HEK293 (cell line): ENCODE data around the gene OR2M4.

Source experiments
- TCF7L2 ChIP-seq: IDR thresholded peaks from 2 replicates; pipeline ENCODE4 v1.6.1; 2011; ENCODE audit warnings: low read depth, mild to moderate bottlenecking, inconsistent platforms, low read length, moderate library complexity, borderline replicate concordance
- ZBTB1 ChIP-seq: fragments of 450-650 bp; formaldehyde crosslinking; IDR thresholded peaks from 2 replicates; pipeline ENCODE4 v1.5.1; 2016; ENCODE audit warnings: missing biosample characterization, missing genetic modification characterization
- ZBTB20 ChIP-seq: fragments of 450-650 bp; formaldehyde crosslinking; IDR thresholded peaks from 2 replicates; pipeline ENCODE4 v1.5.1; 2016; ENCODE audit warnings: missing biosample characterization, missing genetic modification characterization
- ZBTB21 ChIP-seq: fragments of 450-650 bp; formaldehyde crosslinking; IDR thresholded peaks from 2 replicates; pipeline ENCODE4 v1.5.1; 2017; ENCODE audit warnings: missing biosample characterization, missing genetic modification characterization
- ZNF146 ChIP-seq: fragments of 450-650 bp; formaldehyde crosslinking; IDR thresholded peaks from 2 replicates; pipeline ENCODE4 v1.5.1; 2016; ENCODE audit warnings: missing biosample characterization, missing genetic modification characterization
- ZNF274 ChIP-seq, 2 experiments: fragments of 200-500 bp in 1 of 2; fragments of 450-650 bp in 1 of 2; sonication (Bioruptor generic) in 1 of 2; formaldehyde crosslinking in 1 of 2; IDR thresholded peaks; 2 replicates each; pipeline versions ENCODE4 v1.5.1 to v1.6.1; 2014 to 2016; ENCODE audit warnings: borderline replicate concordance in 1 of 2, inconsistent platforms in 1 of 2, low read length in 1 of 2, missing biosample characterization in 1 of 2, missing genetic modification characterization in 1 of 2
- ZNF501 ChIP-seq: fragments of 450-650 bp; formaldehyde crosslinking; IDR thresholded peaks from 2 replicates; pipeline ENCODE4 v1.5.1; 2016; ENCODE audit warnings: missing biosample characterization, missing genetic modification characterization
- ZNF544 ChIP-seq: fragments of 450-650 bp; formaldehyde crosslinking; IDR thresholded peaks from 2 replicates; pipeline ENCODE4 v1.5.0; 2017; ENCODE audit warnings: missing biosample characterization, missing genetic modification characterization
- ZNF558 ChIP-seq: fragments of 450-650 bp; formaldehyde crosslinking; IDR thresholded peaks from 2 replicates; pipeline ENCODE4 v1.5.1; 2016; ENCODE audit warnings: missing biosample characterization, missing genetic modification characterization
- ZNF791 ChIP-seq: fragments of 450-650 bp; formaldehyde crosslinking; IDR thresholded peaks from 2 replicates; pipeline ENCODE4 v1.5.1; 2016; ENCODE audit warnings: missing biosample characterization, missing genetic modification characterization
- TF ChIP-seq, protein P1 (sequence below): IDR thresholded peaks from 2 replicates; pipeline ENCODE4 v1.6.1; 2011; ENCODE audit warnings: mild to moderate bottlenecking, low read depth, low read length, borderline replicate concordance
- TF ChIP-seq, protein P2 (sequence below): fragments of 450-650 bp; formaldehyde crosslinking; IDR thresholded peaks from 2 replicates; pipeline ENCODE4 v1.5.1; 2016; ENCODE audit warnings: missing biosample characterization, missing genetic modification characterization
- TF ChIP-seq, protein P3 (sequence below): fragments of 450-650 bp; formaldehyde crosslinking; IDR thresholded peaks from 2 replicates; pipeline ENCODE4 v1.5.1; 2016; ENCODE audit warnings: missing biosample characterization, missing genetic modification characterization
- TF ChIP-seq, protein P4 (sequence below): fragments of 450-650 bp; formaldehyde crosslinking; IDR thresholded peaks from 2 replicates; pipeline ENCODE4 v1.5.1; 2016; ENCODE audit warnings: missing biosample characterization, missing genetic modification characterization

DNA sequence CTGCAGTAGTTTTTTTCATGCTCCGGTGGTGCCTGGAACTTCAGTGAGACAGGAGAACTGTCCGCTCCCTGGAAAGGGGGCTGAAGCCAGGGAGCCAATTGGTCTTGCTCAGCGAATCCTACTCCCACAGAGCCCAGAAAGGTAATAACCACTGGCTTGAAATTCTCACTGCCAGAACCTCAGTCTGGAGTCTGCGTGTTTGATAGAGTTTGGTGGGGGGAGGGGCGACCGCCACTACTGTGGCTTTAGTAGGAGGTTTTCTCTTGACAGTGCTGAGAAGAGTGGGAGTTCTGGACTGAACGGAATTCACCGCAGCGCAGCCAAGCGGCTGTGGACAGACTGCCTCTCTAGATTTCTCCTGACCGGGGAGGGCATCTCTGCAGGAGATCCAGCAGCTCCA, 42.2 kb upstream of the OR2M4 start:
- TF ChIP-seq, protein P1, sequence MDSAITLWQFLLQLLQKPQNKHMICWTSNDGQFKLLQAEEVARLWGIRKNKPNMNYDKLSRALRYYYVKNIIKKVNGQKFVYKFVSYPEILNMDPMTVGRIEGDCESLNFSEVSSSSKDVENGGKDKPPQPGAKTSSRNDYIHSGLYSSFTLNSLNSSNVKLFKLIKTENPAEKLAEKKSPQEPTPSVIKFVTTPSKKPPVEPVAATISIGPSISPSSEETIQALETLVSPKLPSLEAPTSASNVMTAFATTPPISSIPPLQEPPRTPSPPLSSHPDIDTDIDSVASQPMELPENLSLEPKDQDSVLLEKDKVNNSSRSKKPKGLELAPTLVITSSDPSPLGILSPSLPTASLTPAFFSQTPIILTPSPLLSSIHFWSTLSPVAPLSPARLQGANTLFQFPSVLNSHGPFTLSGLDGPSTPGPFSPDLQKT = no peak
- TF ChIP-seq, protein P2, sequence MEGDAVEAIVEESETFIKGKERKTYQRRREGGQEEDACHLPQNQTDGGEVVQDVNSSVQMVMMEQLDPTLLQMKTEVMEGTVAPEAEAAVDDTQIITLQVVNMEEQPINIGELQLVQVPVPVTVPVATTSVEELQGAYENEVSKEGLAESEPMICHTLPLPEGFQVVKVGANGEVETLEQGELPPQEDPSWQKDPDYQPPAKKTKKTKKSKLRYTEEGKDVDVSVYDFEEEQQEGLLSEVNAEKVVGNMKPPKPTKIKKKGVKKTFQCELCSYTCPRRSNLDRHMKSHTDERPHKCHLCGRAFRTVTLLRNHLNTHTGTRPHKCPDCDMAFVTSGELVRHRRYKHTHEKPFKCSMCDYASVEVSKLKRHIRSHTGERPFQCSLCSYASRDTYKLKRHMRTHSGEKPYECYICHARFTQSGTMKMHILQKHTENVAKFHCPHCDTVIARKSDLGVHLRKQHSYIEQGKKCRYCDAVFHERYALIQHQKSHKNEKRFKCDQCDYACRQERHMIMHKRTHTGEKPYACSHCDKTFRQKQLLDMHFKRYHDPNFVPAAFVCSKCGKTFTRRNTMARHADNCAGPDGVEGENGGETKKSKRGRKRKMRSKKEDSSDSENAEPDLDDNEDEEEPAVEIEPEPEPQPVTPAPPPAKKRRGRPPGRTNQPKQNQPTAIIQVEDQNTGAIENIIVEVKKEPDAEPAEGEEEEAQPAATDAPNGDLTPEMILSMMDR (tag by site-specific recombination) = no peak
- TF ChIP-seq ZNF544 = no peak
- TF ChIP-seq ZBTB1 (tag by site-specific recombination) = no peak
- no peak for TF ChIP-seq ZNF501 (tag by site-specific recombination)
- no peak for TF ChIP-seq ZNF558 (tag by site-specific recombination)
- TF ChIP-seq ZNF791 = no peak
- TF ChIP-seq ZBTB20 (tag by site-specific recombination) = no peak
- TF ChIP-seq, protein P3, sequence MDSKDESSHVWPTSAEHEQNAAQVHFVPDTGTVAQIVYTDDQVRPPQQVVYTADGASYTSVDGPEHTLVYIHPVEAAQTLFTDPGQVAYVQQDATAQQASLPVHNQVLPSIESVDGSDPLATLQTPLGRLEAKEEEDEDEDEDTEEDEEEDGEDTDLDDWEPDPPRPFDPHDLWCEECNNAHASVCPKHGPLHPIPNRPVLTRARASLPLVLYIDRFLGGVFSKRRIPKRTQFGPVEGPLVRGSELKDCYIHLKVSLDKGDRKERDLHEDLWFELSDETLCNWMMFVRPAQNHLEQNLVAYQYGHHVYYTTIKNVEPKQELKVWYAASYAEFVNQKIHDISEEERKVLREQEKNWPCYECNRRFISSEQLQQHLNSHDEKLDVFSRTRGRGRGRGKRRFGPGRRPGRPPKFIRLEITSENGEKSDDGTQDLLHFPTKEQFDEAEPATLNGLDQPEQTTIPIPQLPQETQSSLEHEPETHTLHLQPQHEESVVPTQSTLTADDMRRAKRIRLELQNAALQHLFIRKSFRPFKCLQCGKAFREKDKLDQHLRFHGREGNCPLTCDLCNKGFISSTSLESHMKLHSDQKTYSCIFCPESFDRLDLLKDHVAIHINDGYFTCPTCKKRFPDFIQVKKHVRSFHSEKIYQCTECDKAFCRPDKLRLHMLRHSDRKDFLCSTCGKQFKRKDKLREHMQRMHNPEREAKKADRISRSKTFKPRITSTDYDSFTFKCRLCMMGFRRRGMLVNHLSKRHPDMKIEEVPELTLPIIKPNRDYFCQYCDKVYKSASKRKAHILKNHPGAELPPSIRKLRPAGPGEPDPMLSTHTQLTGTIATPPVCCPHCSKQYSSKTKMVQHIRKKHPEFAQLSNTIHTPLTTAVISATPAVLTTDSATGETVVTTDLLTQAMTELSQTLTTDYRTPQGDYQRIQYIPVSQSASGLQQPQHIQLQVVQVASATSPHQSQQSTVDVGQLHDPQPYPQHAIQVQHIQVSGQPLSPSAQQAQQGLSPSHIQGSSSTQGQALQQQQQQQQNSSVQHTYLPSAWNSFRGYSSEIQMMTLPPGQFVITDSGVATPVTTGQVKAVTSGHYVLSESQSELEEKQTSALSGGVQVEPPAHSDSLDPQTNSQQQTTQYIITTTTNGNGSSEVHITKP = no peak
- no peak for TF ChIP-seq ZNF146
- TF ChIP-seq ZNF274 (IDR thresholded peaks at IDR 0.05; ENCODE audit: low read length) = no peak
- TF ChIP-seq ZNF274 (tag by site-specific recombination; IDR thresholded peaks at IDR 0.05; ENCODE audit: borderline replicate concordance) = no peak
- no peak for TF ChIP-seq ZBTB21
- TF ChIP-seq TCF7L2 = no peak
- TF ChIP-seq, protein P4, sequence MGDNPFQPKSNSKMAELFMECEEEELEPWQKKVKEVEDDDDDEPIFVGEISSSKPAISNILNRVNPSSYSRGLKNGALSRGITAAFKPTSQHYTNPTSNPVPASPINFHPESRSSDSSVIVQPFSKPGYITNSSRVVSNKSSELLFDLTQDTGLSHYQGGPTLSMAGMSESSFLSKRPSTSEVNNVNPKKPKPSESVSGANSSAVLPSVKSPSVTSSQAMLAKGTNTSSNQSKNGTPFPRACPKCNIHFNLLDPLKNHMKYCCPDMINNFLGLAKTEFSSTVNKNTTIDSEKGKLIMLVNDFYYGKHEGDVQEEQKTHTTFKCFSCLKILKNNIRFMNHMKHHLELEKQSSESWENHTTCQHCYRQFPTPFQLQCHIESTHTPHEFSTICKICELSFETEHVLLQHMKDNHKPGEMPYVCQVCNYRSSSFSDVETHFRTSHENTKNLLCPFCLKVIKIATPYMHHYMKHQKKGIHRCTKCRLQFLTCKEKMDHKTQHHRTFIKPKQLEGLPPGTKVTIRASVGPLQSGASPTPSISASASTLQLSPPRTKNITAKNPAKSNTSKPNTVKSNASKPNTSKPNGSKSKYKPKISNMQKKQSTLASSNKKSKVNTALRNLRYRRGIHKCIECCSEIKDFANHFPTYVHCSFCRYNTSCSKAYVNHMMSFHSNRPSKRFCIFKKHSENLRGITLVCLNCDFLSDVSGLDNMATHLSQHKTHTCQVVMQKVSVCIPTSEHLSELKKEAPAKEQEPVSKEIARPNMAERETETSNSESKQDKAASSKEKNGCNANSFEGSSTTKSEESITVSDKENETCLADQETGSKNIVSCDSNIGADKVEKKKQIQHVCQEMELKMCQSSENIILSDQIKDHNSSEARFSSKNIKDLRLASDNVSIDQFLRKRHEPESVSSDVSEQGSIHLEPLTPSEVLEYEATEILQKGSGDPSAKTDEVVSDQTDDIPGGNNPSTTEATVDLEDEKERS = no peak
